NCI-H2081 (cell line): ENCODE results near the gene TCF3.

Source experiments
- DNase-seq, 2 experiments: peaks; one replicate each; lab custom pipeline; 2025; lab: John Stamatoyannopoulos, UW

Gene TCF3

DNA sequence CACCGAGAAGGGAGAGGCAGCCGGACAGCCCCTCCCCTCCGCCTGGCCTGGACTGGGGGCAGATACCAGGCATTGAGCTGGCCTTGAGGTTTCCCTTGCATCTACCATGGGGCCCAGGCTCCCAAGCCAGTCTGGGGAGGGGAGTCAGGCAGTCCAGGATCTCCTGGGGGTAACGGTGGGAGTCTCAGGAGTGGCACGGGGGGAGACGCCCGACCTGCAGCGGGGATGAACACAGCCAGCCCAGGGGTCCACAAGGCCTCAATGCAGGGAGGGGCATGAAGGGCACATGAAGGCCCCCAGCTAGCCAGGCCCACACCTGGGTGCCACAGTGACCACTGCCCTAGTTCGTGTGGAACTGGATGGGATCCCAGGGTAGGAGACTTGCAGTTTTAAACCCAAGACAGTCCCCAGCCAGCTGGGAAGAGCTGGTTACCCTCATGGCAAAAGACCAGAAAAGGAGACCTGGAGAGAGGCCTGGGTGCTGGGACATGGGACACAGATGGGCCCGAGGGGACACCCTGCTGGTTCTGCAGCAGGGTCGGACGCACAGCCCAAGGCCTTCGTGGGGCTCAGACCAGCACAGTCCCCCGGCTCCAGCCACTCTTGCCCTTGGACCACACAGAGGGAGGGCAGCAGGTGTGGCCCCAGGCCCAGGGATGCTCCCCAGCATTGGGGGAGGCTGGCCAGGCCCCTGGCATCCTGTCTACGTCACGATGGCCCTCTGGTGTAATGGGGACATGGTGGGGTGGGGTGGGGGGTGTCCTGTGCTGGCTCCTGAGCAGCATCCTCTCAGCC, 42.5 kb downstream of the TCF3 start:
- no peak for DNase-seq

DNA sequence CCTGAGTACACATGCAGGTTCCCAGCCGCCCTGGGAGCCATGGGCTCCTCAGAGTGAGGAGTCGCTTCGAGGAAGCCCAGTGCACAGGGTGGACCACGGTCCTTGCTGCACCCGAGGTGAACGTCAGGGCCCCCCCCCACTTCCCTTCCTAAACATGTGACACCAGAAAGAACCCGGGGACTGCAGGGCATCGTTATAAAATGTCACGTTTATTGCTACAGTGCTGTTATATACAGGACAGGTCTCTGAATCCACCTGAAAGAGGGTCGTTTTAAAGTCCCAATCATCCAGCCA, 43.4 kb downstream of the TCF3 start:
- no peak for DNase-seq

DNA sequence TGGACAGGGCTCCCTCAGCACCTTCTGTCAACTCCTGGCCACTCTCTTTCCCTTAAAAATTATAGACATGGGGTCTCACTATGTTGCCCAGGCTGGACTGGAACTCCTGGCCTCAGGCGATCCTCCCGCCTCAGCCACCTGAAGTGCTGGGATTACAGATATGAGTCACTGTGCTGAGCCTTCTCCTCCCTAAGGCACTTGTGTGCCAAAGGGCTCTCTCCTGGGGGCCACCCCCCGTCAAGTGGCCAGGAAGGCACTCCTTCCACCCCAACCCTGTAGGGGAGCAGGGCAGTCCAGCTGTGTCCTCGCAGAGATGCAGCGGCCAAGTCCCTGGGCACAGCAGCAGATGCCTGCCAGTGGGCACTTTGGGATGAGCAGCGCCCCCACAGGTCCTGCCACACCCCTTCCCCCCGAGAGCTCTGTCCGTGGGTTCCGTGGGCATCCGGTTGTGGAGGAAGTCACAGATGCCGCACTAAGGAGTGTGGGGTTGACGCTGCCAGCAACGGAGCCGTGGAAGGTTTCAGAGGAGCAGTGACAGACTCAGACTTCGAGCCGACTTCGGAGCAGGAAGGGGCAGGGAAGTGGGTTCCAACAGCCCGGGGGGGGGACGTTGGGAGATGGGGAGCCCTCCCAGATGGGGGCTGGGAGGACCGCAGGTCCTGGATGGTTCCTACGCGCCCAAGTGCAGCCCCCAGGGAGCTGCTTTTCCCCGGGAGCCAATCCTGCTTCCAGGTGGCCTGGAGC, 43.9 kb downstream of the TCF3 start:
- no peak for DNase-seq

DNA sequence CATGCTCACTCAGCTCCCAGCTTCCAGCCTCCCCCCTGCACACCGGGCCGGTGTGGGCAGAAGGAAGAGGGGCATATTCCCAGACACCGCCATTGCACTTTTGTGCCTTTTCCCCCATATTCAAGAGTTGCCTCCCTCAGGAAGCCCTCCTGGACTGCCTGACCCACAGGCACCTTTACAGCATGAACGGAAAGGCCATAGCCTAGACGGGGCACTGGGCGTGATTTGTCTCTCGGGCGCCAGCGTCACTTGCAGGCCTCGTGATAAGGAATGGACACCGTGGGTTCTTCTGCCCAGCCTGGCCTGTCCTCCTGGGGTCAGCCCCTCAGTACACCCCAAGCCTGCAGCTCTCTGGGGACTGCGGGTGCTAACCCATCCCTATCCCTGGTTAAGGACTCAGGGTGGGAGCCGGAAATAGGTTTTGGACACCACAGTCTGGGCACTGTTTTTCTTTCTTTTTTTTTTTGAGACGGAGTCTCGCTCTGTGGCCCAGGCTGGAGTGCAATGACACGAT, 46.2 kb downstream of the TCF3 start:
- no peak for DNase-seq

GRCh38 chr19:1605236-1606137, 46.9 kb downstream of the TCF3 start, which contains the start of gene UQCR11:
Gene UQCR11, minus strand, starts transcription at chr19:1605462. Its CDS starts 53 bp downstream, at chr19:1605409.
- peak; percentile 94 for DNase-seq

GRCh38 chr19:1602091-1602707, 50.2 kb downstream of the TCF3 start:
- DNase-seq: no peak

DNA sequence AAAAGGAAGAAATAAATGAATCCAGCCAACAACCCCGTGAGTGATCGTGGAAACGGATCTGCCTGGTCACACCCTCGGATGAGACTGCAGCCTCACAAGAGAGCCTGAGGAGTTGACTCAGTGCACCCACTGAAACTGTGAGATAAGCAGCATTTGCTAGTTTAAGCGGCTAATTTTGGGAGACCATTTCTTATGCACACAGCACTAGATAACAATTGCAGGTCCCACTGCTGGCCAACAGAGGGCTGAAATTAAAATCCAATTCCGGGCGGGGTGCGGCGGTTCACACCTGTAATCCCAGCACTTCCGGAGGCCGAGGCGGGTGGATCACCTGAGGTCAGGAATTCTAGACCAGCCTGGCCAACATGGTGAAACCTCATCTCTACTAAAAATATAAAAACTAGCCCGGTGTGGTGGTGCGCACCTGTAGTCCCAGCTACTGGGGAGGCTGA, 50.8 kb downstream of the TCF3 start:
- DNase-seq: no peak

DNA sequence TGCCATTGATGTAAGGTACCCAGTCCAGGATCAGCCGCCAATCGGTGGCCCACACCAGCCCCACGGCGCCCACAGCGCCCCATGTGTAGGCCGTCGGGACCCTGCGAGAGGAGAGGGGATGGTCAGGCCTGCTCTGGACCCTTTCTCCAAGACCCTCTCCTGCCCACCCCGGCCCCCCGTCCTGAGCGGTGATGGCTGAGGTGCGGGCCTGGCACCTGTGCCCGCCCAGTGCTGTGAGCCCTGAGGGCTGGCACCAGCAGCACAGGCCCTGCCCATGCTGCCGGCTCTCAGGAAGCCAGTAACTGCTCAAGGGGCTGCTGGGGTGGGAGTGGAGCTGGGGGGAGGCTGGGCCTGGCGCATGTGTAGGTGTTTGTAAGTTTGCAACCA, 53.0 kb downstream of the TCF3 start:
- no peak for DNase-seq

- DNase-seq: no peak
Observed at GRCh38 chr19:1598777-1599459, 53.5 kb downstream of the TCF3 start.

DNA sequence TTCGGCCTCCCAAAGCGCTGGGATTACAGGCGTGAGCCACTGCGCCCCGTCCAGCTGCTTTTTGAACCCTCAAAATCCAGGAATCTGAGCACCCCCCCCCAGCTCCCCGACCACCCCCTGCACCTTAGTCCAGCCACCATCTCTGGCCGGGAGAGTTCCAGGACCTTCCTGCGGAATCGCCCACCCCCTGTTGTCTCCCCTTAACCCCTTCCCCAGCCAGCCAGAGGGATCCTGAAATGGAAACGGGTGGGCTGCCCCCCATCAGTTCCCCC, 59.0 kb downstream of the TCF3 start:
- no peak for DNase-seq

DNA sequence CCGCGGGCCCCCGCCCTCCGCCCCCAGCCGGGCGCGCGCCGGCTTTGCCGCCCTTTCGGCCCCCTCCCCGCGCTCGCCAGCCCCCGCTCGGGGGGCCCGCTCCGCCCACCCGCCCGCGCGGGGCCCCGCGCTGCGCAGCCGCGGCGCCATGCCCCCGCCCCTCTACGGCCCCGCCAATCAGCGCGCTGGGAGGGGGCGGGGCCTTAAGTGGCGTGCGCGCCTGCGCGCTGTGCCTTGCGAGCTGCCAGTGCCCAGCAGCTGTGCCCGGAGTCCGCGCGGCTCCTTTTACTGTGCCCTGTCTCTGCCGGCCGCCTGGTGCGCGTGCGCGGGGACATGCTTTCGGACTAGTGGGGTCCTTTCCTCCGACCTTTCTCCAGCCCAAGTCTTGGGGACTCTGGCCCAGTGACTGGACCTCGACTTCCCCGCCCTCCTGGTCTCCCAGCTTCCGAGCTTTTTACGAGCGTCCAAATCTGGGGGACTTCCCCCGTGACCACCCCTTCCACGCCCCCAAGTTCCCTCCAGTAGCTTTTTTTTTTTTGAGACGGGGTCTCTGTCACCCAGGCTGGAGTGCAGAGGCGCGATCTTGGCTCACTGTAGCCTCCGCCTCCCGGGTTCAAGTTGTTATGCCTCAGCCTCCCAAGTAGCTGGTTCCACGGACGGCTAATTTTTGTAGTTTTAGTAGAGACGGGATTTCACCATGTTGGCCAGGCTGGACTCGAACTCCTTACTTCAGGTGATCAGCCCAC, 59.5 kb downstream of the TCF3 start, which contains the start of gene MBD3:
Gene MBD3 (minus strand): TSS at position 111 of the 746 bp plus-strand sequence. CDS start 234 bp downstream, outside the sequence.
- peak; percentile 92 to 94 for DNase-seq

DNA sequence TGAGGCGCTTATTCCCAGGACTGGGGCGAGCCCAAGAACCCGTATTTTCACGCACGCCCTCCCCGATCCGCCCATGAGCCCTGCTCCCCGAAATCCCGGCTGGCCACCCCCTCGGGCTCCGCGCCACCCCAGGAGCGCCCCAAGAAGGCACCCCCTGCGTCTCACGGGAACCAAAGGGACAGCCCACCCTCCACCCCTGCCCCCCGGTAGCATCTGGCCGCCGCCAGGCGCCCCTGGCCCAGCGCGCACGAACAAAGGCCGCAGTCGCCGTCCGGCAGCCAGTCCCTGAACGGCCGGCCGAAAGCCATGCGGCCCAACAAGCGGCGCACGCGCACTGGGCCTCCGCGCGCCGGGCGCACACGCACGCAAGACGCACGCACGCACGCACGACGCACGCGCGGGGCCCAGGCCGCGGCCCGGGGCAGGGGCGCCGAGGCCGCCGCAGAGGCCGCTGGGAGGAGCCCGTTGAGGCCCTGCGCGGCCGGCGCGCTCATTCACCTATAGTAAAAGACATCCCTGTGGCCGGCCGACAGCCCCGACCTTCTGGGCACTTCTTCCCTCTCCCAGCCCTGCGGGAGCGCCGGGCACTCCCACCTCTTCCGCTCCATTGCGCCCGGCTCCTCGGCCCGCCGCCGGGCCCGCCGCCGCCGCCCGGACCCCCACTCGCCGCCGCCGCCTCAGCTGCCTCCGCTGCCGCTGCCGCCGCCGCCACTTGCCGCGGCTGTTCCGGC, 60.2 kb downstream of the TCF3 start:
- peak; percentile 86 to 87 for DNase-seq

DNA sequence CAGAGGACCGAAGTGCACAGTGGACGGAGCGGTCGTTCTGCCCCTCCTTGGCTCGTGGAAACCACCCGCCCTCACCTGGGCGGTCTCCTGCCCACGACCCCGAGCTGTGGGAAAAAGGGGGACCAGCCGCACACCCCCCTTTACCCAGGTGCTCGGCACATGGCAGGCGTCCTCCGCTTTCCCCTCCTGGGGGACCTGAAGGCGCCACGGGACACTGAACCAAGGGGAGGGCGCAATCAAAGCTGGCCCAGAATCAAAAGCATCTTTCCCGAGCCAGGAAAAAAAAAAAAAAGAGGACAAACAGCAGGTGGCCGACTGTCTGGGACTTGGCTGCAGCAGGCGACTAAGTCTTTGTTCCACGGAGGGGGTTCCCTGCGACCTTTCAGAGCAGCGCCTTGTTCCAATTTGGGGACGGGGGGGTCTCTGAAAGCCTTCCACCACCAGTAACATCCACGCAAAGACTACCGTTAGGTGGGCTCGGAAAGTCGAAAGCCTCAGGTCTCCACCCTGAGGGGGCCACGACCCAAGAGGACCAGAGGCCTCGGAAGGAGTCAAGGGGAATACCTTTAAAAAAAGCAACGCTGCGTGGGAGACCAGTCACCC, 60.9 kb downstream of the TCF3 start:
- peak; percentile 60 to 63 for DNase-seq

DNA sequence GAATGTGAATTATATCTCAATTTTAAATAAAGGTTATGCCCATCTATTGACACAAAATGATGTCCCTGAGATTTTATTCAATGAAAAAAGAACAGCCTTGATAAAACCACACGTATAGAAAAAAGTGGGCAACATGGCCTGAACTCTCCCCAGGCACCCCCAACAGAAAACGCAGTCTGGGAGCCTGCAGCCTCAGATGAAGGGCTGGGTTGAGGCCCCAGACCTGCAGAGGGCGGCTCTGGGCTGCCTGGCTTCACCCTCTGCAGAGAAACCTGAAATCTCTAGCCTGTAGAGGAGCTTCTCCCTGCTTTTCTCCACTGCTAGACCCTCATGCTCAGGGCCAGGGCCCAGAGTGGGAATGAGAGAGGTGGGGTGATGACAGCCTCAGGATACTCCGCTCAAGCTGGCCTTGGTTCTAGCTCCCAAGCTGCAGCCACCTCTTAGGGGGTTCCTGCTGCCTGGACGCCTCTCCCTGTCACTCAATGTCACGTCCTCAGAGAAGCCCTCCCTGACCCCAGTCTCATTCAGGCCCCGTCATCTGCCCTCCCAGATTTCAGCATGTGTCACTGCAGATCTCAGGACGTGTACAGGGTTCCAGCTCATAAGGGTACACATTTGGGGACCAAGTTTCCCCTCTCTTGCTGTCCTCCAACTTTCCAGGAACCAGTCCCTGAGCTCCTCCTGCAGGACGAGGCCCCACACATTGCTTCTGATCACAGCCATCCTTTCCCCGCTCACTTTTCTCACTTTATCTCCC, 61.6 kb downstream of the TCF3 start:
- DNase-seq: peak in 1 of 2 experiments; percentile 42

GRCh38 chr19:1587872-1588271, 64.5 kb downstream of the TCF3 start:
- no peak for DNase-seq

- no peak for DNase-seq
Observed at GRCh38 chr19:1585243-1585580, 67.2 kb downstream of the TCF3 start.

GRCh38 chr19:1584500-1585242, 67.7 kb downstream of the TCF3 start:
- no peak for DNase-seq

- DNase-seq: peak; percentile 41
Observed at GRCh38 chr19:1582201-1582600, 70.2 kb downstream of the TCF3 start.
